K562 (cell line): ENCODE measurements around the gene PSMD2. TPM values are rescaled to one million over a fixed set of nuclear protein-coding genes. Genes with fewer than 3 reads are reported as not detected.

Source experiments
- ARID1B ChIP-seq: fragments of 450-650 bp; IDR thresholded peaks from 2 replicates; pipeline ENCODE4 v1.6.1; 2016; ENCODE audit warnings: antibody characterized with exemption, mild to moderate bottlenecking, inconsistent platforms
- BACH1 ChIP-seq: fragments of 200-800 bp; sonication (Bioruptor generic); IDR thresholded peaks from 2 replicates; pipeline ENCODE4 v1.6.1; 2016; ENCODE audit warnings: missing genetic modification characterization, missing compliant biosample characterization
- CAMTA2 ChIP-seq: fragments of 250-450 bp; sonication (Bioruptor Pico); conservative IDR thresholded peaks from 2 replicates; pipeline ENCODE4 v1.5.1; 2022
- ETV6 ChIP-seq, 3 experiments: fragments of 150-350 bp in 1 of 3; sonication (generic) in 1 of 3; formaldehyde crosslinking in 1 of 3; IDR thresholded peaks; 2 replicates each; pipeline versions ENCODE4 v1.6.1 to v1.8.0; 2014 to 2022; ENCODE audit warnings: borderline replicate concordance in 2 of 3, low read depth in 2 of 3, antibody characterized with exemption in 1 of 3, low read length in 1 of 3, mild to moderate bottlenecking in 1 of 3, missing genetic modification reagents in 1 of 3
- HDAC2 ChIP-seq: fragments of 450-650 bp; IDR thresholded peaks from 2 replicates; pipeline ENCODE4 v1.6.1; 2016; ENCODE audit warnings: mild to moderate bottlenecking
- NCOA1 ChIP-seq: fragments of 450-650 bp; IDR thresholded peaks from 2 replicates; pipeline ENCODE4 v1.6.1; 2016; ENCODE audit warnings: low read depth
- PKNOX1 ChIP-seq: fragments of 450-650 bp; IDR thresholded peaks from 2 replicates; pipeline ENCODE4 v1.6.1; 2016
- POLR2AphosphoS5 ChIP-seq: IDR thresholded peaks from 2 replicates; pipeline ENCODE4 v1.6.1; 2011; ENCODE audit warnings: mild to moderate bottlenecking, low read depth, low read length, moderate library complexity; ENCODE audit not compliant: control insufficient read depth, insufficient read depth
- PRPF4 ChIP-seq: fragments of 200-400 bp; formaldehyde crosslinking; IDR thresholded peaks from one replicate; pipeline ENCODE4 v1.6.1; 2017; ENCODE audit warnings: low read length, low read depth, mild to moderate bottlenecking; ENCODE audit not compliant: insufficient read depth, poor library complexity, severe bottlenecking
- RCOR1 ChIP-seq, 2 experiments: IDR thresholded peaks; 2 replicates each; pipeline ENCODE4 v1.6.1; 2012; ENCODE audit warnings: low read depth in 2 of 2, low read length in 2 of 2, borderline replicate concordance in 1 of 2, improper control_type of control experiment in 1 of 2
- RFX7 ChIP-seq: fragments of 250-450 bp; sonication (Bioruptor Pico); IDR thresholded peaks from 2 replicates; pipeline ENCODE4 v1.5.1; 2021; ENCODE audit warnings: mild to moderate bottlenecking
- SMAD1 ChIP-seq: fragments of 150-350 bp; IDR thresholded peaks from 2 replicates; pipeline ENCODE4 v1.6.1; 2014; ENCODE audit warnings: low read length, low read depth; ENCODE audit not compliant: partially characterized antibody
- TAL1 ChIP-seq: fragments of 450-650 bp; IDR thresholded peaks from 2 replicates; pipeline ENCODE4 v1.6.1; 2016; ENCODE audit warnings: mild to moderate bottlenecking
- YY1 ChIP-seq, 3 experiments: IDR thresholded peaks; 2 replicates each; pipeline ENCODE4 v1.6.1; 2011; ENCODE audit warnings: low read length in 2 of 3, mild to moderate bottlenecking in 2 of 3, moderate library complexity in 2 of 3, borderline replicate concordance in 1 of 3, control low read depth in 1 of 3, low read depth in 1 of 3; ENCODE audit not compliant: insufficient read depth in 3 of 3, insufficient replicate concordance in 2 of 3, control insufficient read depth in 1 of 3, insufficient read length in 1 of 3; ENCODE audit errors: extremely low read depth in 1 of 3
- ZNF780A ChIP-seq: fragments of 250-450 bp; sonication (Bioruptor Pico); IDR thresholded peaks from 2 replicates; pipeline ENCODE4 v1.5.0; 2021; ENCODE audit warnings: mild to moderate bottlenecking
- polyA plus RNA-seq, 8 experiments: library from polyadenylated mRNA; depleted of rRNA in 4 of 8; stranded (reverse) in 5 of 8; unstranded in 3 of 8; fragments of >200 nt; fragmentation: Nextera tagmentation in 2 of 8; fragmentation: Illumina TruSeq in 1 of 8; extraction: Ambion mirVana in 2 of 8; extraction: Trizol in 1 of 8; gene quantifications; 2 replicates each; pipeline versions ENCODE4 v1.2.1 to v1.2.3, GENCODE V29; 2011 to 2014; ENCODE audit warnings: inconsistent platforms in 1 of 8, missing spikeins in 1 of 8
- total RNA-seq, 7 experiments: library from RNA; depleted of rRNA in 6 of 7; stranded (reverse); fragments of >200 nt in 6 of 7; fragmentation: Illumina TruSeq in 2 of 7; extraction: Trizol in 2 of 7; gene quantifications; 2 replicates each; pipeline versions ENCODE4 v1.2.1 to v1.2.3, GENCODE V29; 2011 to 2021; ENCODE audit warnings: low replicate concordance in 1 of 7

The PSMD2 gene
- total and polyA plus RNA-seq, 9 of the 15 experiments (the other 6 are each of a cell fraction or from before 2014, with no cell fraction given) = 152 to 484 (median 295) TPM

GRCh38 chr3:184333190-184333589, 34.1 kb downstream of the PSMD2 start (continued):
- TF ChIP-seq TAL1 = peak; percentile 31; the same call in 1 of the 2 replicates
- TF ChIP-seq PRPF4 = no peak
- TF ChIP-seq ETV6 (IDR thresholded peaks at IDR 0.05; ENCODE audit: borderline replicate concordance in 1 of 2, low read depth in 2 of 2, low read length in 1 of 2) = no peak
- TF ChIP-seq ETV6 (CRISPR knock-in tag; IDR thresholded peaks at IDR 0.05; ENCODE audit: borderline replicate concordance) = no peak
- peak; percentile 69; the same call in 1 of the 2 replicates for TF ChIP-seq ARID1B
- no peak for TF ChIP-seq RFX7
- TF ChIP-seq CAMTA2 (CRISPR knock-in tag) = no peak
- no peak for TF ChIP-seq SMAD1
- peak; percentile 1; the same call in 1 of the 2 replicates for TF ChIP-seq POLR2AphosphoS5
- TF ChIP-seq YY1 (IDR thresholded peaks at IDR 0.05; ENCODE audit: borderline replicate concordance in 1 of 3, control insufficient read depth in 1 of 3, extremely low read depth in 1 of 3, insufficient read depth in 3 of 3, insufficient read length in 1 of 3, insufficient replicate concordance in 2 of 3, low read depth in 1 of 3, low read length in 2 of 3) = peak in 1 of 3 experiments; percentile 13
- peak in 1 of 2 experiments; percentile 38; a peak in 1 of 4 replicates for TF ChIP-seq RCOR1 (IDR thresholded peaks at IDR 0.05; ENCODE audit: borderline replicate concordance in 1 of 2, low read depth in 2 of 2, low read length in 2 of 2)
- TF ChIP-seq NCOA1 = no peak
- no peak for TF ChIP-seq HDAC2
- TF ChIP-seq BACH1 = no peak
- no peak for TF ChIP-seq ZNF780A (CRISPR knock-in tag)
- TF ChIP-seq PKNOX1 = no peak
- TF ChIP-seq, all 486 proteins: peak for 15
